Calu3 (cell line): ENCODE measurements around the gene TMPRSS13. TPM values are rescaled to one million over a fixed set of nuclear protein-coding genes. Genes with fewer than 3 reads are reported as not detected.

Experiments
- BruUV-seq: library from RNA; stranded (reverse); fragments of 400-500 nt; replicated peaks from 2 replicates; lab custom pipeline; 2021; lab: Mats Ljungman, UMichigan
- CTCF ChIA-PET: fragments of 300-600 bp; sonication (Branson Sonifier 250); formaldehyde crosslinking; loops from one replicate; lab custom pipeline; 2022; ENCODE audit warnings: antibody characterized with exemption; lab: Charles Lee
- DNase-seq: peaks from one replicate; pipeline ENCODE4 v3.0.0; 2022
- H3K27ac Mint-ChIP-seq: one replicate; pipeline ENCODE4 v1.8.0; 2022; ENCODE audit warnings: mixed read lengths; ENCODE audit not compliant: unreplicated experiment
- H3K27me3 Mint-ChIP-seq: one replicate; pipeline ENCODE4 v1.8.0; 2022; ENCODE audit warnings: mixed read lengths; ENCODE audit not compliant: unreplicated experiment
- H3K36me3 Mint-ChIP-seq: one replicate; pipeline ENCODE4 v1.8.0; 2022; ENCODE audit warnings: mild to moderate bottlenecking, moderate library complexity, mixed read lengths; ENCODE audit not compliant: insufficient read depth, unreplicated experiment
- H3K4me1 Mint-ChIP-seq: one replicate; pipeline ENCODE4 v1.8.0; 2022; ENCODE audit warnings: mild to moderate bottlenecking, low read depth, mixed read lengths; ENCODE audit not compliant: unreplicated experiment
- H3K4me3 Mint-ChIP-seq: one replicate; pipeline ENCODE4 v1.8.0; 2022; ENCODE audit warnings: mild to moderate bottlenecking, low read depth, moderate library complexity, mixed read lengths; ENCODE audit not compliant: unreplicated experiment
- H3K9me3 Mint-ChIP-seq: one replicate; pipeline ENCODE4 v1.8.0; 2022; ENCODE audit warnings: low read depth, mixed read lengths; ENCODE audit not compliant: unreplicated experiment
- intact Hi-C: fragments of 100-400 bp; cut with micrococcal nuclease; formaldehyde crosslinking; loops from one replicate; pipeline ENCODE4 v1.10.0; 2022; ENCODE audit not compliant: unreplicated experiment
- total RNA-seq: library from RNA; stranded (reverse); gene quantifications from 2 replicates; pipeline ENCODE4 v1.2.3, GENCODE V29; 2022
- TF ChIP-seq, protein P1 (sequence below): fragments of 200-600 bp; IDR thresholded peaks from one replicate; pipeline ENCODE4 v1.8.0; 2022; ENCODE audit warnings: antibody characterized with exemption; ENCODE audit not compliant: unreplicated experiment

The TMPRSS13 gene
- total RNA-seq, 1 experiment from 2014 or later: 2.3 TPM

DNA sequence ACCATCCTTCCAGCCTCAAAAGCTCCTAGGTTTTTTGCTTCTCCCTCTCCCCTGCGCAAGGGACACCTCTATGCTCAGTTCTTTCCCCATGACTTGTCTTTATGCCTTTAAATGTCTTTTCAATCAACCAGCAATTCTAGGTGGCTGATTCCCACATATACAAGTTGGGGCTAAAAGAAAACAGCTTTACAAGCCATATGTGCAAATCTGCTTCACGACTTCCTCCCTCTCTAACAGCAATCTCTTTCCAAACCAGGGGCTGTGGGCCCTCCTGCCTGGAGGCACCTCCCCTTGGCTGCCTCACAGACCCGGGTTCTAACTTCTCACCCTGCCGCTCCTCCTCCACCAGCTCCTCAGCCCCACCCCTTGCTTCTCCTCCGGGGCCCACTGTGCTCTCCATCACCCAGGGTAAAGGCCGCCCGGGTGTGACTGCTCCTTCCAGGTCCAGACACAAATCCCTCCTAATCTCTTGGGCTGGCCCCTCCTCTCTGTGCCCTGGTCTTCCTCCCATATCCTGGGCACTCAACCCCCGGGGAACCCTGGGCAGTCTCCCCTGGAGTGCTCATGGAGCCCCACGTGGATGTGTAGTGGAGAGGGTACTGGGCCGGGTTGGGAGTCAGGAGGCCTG lies 14.1 kb downstream of the TMPRSS13 start:
- H3K27ac Mint-ChIP-seq: no peak overlapping the region
- no TSS peak for BruUV-seq
- no peaks in the 10 kb centered on the region for H3K9me3 Mint-ChIP-seq
- H3K4me1 Mint-ChIP-seq: no peaks in the 10 kb centered on the region
- TF ChIP-seq, protein P1, sequence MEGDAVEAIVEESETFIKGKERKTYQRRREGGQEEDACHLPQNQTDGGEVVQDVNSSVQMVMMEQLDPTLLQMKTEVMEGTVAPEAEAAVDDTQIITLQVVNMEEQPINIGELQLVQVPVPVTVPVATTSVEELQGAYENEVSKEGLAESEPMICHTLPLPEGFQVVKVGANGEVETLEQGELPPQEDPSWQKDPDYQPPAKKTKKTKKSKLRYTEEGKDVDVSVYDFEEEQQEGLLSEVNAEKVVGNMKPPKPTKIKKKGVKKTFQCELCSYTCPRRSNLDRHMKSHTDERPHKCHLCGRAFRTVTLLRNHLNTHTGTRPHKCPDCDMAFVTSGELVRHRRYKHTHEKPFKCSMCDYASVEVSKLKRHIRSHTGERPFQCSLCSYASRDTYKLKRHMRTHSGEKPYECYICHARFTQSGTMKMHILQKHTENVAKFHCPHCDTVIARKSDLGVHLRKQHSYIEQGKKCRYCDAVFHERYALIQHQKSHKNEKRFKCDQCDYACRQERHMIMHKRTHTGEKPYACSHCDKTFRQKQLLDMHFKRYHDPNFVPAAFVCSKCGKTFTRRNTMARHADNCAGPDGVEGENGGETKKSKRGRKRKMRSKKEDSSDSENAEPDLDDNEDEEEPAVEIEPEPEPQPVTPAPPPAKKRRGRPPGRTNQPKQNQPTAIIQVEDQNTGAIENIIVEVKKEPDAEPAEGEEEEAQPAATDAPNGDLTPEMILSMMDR: no peak
- no peak for DNase-seq
- CTCF ChIA-PET: no interaction called here
- no peak overlapping the region for H3K4me3 Mint-ChIP-seq
- intact Hi-C loops: no loop called here
- peaks cover 47% of the 10 kb centered on the region for H3K27me3 Mint-ChIP-seq
- H3K36me3 Mint-ChIP-seq: no peaks in the 10 kb centered on the region

DNA sequence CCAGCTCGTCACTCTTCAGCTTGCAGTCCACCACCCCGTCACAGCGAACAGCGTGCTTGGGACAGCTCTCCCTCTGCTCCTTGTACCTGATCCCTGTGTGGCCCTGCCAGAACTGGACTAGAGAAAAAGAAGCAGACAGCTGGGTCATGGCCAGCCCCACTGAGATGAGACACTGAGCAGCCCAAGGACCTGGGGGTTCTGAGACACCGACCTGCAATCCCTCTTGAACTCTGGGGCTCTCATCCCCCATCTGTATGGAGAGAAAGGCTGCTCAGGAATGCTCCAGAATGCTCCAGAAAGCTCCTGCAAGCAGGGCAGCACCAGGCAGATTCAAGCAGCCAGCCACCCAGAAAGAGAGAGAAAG lies 14.8 kb downstream of the TMPRSS13 start:
- Mint-ChIP-seq H3K36me3 (no peaks in the 10 kb centered on the region), H3K27me3 (peaks cover 47% of the 10 kb centered on the region), H3K9me3 (no peaks in the 10 kb centered on the region), H3K27ac (no peak overlapping the region), H3K4me1 (no peaks in the 10 kb centered on the region), H3K4me3 (no peak overlapping the region)
- DNase-seq: no peak
- CTCF ChIA-PET: no interaction called here
- intact Hi-C loops: no loop called here
- TF ChIP-seq, protein P1: no peak
- BruUV-seq: no TSS peak

DNA sequence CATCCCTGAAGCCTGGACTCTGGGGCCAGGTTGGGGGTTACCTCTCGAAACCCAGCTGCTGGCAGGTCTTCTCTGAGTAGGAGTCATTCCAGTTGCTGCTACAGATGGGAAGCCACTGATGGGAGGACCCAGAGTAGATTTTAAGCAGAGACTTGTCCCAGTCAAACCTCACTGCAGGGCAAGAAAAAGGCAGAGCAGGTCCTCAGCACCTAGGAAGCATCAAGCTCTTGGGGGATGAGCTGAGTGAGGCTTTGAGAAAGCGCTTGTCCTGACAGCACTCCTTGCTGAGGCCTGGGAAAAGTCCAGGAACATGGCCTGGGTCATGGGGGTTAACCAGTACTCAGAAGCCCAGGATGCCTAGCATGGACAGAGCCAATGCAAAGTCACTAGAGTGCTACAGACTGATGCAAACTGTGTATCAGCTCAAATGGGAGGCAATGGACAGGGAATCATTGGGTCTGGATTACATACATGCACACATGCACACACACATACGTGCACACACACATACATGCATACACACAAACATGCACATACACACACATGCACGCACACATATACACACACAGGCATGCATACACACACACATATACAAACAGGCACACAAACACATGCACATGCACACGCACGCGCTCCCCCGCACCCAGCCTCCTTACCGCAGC lies 15.3 kb downstream of the TMPRSS13 start:
- H3K36me3 Mint-ChIP-seq: no peaks in the 10 kb centered on the region
- TF ChIP-seq, protein P1: no peak
- BruUV-seq: no TSS peak
- intact Hi-C loops: no loop called here
- CTCF ChIA-PET: interaction anchor here (0.6 kb wide), 1 partner anchor 698 kb away, joined by 7 read pairs; no protein-coding TSS in a partner anchor
- H3K4me1 Mint-ChIP-seq: no peaks in the 10 kb centered on the region
- H3K4me3 Mint-ChIP-seq: no peak overlapping the region
- no peaks in the 10 kb centered on the region for H3K9me3 Mint-ChIP-seq
- DNase-seq: no peak
- no peak overlapping the region for H3K27ac Mint-ChIP-seq
- H3K27me3 Mint-ChIP-seq: peaks cover 47% of the 10 kb centered on the region

DNA sequence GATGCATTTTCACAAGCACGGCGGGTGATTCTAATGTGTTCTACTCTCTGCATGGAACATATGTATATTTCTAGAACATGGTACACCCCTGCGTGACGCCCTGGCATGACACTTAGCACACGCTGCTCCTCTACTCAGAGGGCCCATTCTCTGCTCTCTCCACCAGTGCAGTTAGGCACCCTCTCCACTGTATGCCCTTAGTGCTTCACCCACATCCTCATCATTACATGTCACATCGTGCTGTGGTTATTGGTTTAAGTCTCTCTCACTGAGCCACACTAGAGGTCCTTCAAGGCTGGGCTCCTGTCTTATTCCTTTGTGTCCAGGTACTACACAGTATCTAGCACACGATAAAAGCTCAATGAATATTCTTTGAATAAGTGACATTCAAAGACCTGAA lies 16.7 kb downstream of the TMPRSS13 start:
- H3K36me3 Mint-ChIP-seq: peaks cover 3% of the 10 kb centered on the region
- BruUV-seq: no TSS peak
- CTCF ChIA-PET: no interaction called here
- no peaks in the 10 kb centered on the region for H3K9me3 Mint-ChIP-seq
- TF ChIP-seq, protein P1: no peak
- no peak overlapping the region for H3K4me3 Mint-ChIP-seq
- no peak overlapping the region for H3K27ac Mint-ChIP-seq
- DNase-seq: no peak
- intact Hi-C loops: no loop called here
- H3K4me1 Mint-ChIP-seq: peaks cover 7% of the 10 kb centered on the region
- H3K27me3 Mint-ChIP-seq: peaks cover 47% of the 10 kb centered on the region
